Vagina (tissue), 2 donors: ENCODE results near the gene RPL22.

Source experiments
- POLR2A ChIP-seq, 2 donors: fragments of 450-650 bp; IDR thresholded peaks; one replicate each; pipeline ENCODE4 v1.6.1; 2017; ENCODE audit warnings: antibody characterized with exemption in 2 of 2, mild to moderate bottlenecking in 2 of 2, moderate library complexity in 2 of 2
- POLR2AphosphoS5 ChIP-seq, 2 donors: sonication (generic); formaldehyde crosslinking; IDR thresholded peaks; one replicate each; pipeline ENCODE4 v1.9.0; 2017; ENCODE audit warnings: antibody characterized with exemption in 2 of 2, mild to moderate bottlenecking in 2 of 2, low read depth in 1 of 2; ENCODE audit not compliant: insufficient read depth in 1 of 2
- TF ChIP-seq, protein P1 (sequence below), 3 experiments: fragments of 450-650 bp in 2 of 3; fragments of 200-600 bp in 1 of 3; sonication (generic) in 1 of 3; IDR thresholded peaks; one replicate each; pipeline ENCODE4 v1.5.1; 2017 to 2019; ENCODE audit warnings: antibody characterized with exemption in 3 of 3, mild to moderate bottlenecking in 2 of 3, moderate library complexity in 2 of 3

DNA sequence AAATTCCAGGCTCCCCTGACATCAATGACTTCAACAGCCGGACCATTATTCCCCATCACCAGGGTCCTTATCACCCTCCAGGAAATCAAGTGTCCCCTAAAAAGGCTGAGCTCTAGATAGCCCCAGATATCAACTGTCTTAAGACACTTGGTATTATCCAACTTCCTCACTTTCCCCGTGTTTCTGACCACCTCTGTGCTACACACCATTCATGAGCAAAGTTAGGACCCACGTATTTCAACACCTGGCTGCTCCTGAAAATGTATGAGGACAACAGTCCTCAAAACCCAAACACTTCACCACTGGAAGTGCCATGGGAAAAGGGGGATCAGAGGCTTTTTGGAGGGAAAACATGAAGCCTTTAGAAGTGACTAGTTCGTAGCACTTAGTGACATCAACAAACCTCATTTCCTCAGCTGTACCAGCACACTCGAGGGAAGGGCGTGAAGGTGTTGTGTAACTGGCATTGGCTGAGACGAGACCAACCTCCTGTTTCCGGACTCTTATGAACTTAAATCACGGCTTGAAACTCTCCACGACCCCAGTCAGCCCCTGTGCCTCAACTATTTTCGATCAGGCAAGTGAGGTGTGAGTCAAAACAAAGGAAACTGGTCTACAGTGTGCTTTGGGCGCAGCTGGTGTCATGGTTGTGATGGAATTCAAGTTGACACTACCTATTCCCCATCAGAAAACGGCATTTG lies 15.2 kb downstream of the RPL22 start:
- TF ChIP-seq POLR2AphosphoS5 (IDR thresholded peaks at IDR 0.05; ENCODE audit: insufficient read depth in 1 of 2, low read depth in 1 of 2) (no peak), POLR2A (IDR thresholded peaks at IDR 0.05) (no peak)
- TF ChIP-seq, protein P1, sequence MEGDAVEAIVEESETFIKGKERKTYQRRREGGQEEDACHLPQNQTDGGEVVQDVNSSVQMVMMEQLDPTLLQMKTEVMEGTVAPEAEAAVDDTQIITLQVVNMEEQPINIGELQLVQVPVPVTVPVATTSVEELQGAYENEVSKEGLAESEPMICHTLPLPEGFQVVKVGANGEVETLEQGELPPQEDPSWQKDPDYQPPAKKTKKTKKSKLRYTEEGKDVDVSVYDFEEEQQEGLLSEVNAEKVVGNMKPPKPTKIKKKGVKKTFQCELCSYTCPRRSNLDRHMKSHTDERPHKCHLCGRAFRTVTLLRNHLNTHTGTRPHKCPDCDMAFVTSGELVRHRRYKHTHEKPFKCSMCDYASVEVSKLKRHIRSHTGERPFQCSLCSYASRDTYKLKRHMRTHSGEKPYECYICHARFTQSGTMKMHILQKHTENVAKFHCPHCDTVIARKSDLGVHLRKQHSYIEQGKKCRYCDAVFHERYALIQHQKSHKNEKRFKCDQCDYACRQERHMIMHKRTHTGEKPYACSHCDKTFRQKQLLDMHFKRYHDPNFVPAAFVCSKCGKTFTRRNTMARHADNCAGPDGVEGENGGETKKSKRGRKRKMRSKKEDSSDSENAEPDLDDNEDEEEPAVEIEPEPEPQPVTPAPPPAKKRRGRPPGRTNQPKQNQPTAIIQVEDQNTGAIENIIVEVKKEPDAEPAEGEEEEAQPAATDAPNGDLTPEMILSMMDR (IDR thresholded peaks at IDR 0.05), result no peak
